KMS-11 (cell line): ENCODE measurements around the gene LTB4R.

ENCODE experiments used
- H2AFZ ChIP-seq: fragments of 200-600 bp; sonication (generic); 2 replicates; pipeline ENCODE4 v1.6.1; 2016; ENCODE audit warnings: antibody characterized with exemption, mixed run types, low read depth
- H3K27ac ChIP-seq: fragments of 200-600 bp; sonication (generic); 2 replicates; pipeline ENCODE4 v1.6.1; 2016; ENCODE audit warnings: mild to moderate bottlenecking, mixed run types
- H3K27me3 ChIP-seq: fragments of 200-600 bp; sonication (generic); 2 replicates; pipeline ENCODE4 v1.6.1; 2017; ENCODE audit warnings: mild to moderate bottlenecking, low read depth, mixed run types, moderate library complexity; ENCODE audit not compliant: insufficient read depth
- H3K36me3 ChIP-seq: fragments of 200-600 bp; sonication (generic); 2 replicates; pipeline ENCODE4 v1.6.1; 2017; ENCODE audit warnings: mild to moderate bottlenecking, mixed run types; ENCODE audit not compliant: insufficient read depth
- H3K4me1 ChIP-seq: fragments of 200-600 bp; sonication (generic); 2 replicates; pipeline ENCODE4 v1.6.1; 2016; ENCODE audit warnings: mild to moderate bottlenecking, low read depth, mixed run types; ENCODE audit not compliant: poor library complexity, severe bottlenecking
- H3K4me2 ChIP-seq: fragments of 200-600 bp; sonication (generic); 2 replicates; pipeline ENCODE4 v1.7.0; 2016; ENCODE audit warnings: mild to moderate bottlenecking, mixed run types
- H3K4me3 ChIP-seq: fragments of 200-600 bp; sonication (generic); IDR thresholded peaks from 2 replicates; pipeline ENCODE4 v1.6.1; 2017; ENCODE audit warnings: low read depth, low read length, mixed read lengths; ENCODE audit not compliant: insufficient read depth
- H3K79me2 ChIP-seq: fragments of 200-600 bp; sonication (generic); 2 replicates; pipeline ENCODE4 v1.6.1; 2016; ENCODE audit warnings: low read depth, mixed run types; ENCODE audit not compliant: insufficient read depth
- H3K9ac ChIP-seq: fragments of 200-600 bp; sonication (generic); 2 replicates; pipeline ENCODE4 v1.6.1; 2016; ENCODE audit warnings: mild to moderate bottlenecking, mixed run types
- H4K20me1 ChIP-seq: fragments of 200-600 bp; sonication (generic); 2 replicates; pipeline ENCODE4 v1.6.1; 2016; ENCODE audit warnings: mild to moderate bottlenecking, mixed run types; ENCODE audit not compliant: insufficient read depth
- TF ChIP-seq, protein P1 (sequence below): fragments of 200-600 bp; sonication (generic); conservative IDR thresholded peaks from 2 replicates; pipeline ENCODE4 v1.6.1; 2017; ENCODE audit warnings: low read depth, mild to moderate bottlenecking, antibody characterized with exemption, low read length, moderate library complexity, mixed read lengths

Gene LTB4R

DNA sequence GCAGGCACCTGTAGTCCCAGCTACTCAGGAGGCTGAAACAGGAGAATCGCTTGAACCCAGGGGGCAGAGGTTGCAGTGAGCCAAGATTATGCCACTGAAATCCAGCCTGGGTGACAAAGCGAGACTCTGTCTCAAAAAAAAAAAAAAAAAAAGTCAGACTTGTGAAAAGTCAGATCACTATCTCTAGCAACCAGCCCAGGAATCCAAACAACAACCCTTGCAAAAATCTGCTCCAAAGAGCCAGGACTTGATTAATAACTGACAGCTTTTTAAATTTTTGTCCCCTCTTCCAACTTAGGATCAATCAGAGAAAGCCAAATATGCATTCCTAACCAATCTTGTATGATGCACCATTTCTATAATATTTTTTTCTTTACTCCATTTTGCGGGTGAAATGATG lies 49.0 kb downstream of the LTB4R start:
- H3K27ac ChIP-seq: no peak overlapping the region
- H3K36me3 ChIP-seq: no peaks in the 10 kb centered on the region
- H3K4me2 ChIP-seq: no peak overlapping the region
- TF ChIP-seq, protein P1, sequence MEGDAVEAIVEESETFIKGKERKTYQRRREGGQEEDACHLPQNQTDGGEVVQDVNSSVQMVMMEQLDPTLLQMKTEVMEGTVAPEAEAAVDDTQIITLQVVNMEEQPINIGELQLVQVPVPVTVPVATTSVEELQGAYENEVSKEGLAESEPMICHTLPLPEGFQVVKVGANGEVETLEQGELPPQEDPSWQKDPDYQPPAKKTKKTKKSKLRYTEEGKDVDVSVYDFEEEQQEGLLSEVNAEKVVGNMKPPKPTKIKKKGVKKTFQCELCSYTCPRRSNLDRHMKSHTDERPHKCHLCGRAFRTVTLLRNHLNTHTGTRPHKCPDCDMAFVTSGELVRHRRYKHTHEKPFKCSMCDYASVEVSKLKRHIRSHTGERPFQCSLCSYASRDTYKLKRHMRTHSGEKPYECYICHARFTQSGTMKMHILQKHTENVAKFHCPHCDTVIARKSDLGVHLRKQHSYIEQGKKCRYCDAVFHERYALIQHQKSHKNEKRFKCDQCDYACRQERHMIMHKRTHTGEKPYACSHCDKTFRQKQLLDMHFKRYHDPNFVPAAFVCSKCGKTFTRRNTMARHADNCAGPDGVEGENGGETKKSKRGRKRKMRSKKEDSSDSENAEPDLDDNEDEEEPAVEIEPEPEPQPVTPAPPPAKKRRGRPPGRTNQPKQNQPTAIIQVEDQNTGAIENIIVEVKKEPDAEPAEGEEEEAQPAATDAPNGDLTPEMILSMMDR: no peak
- no peak overlapping the region for H3K4me3 ChIP-seq
- H3K9ac ChIP-seq: no peak overlapping the region
- H3K4me1 ChIP-seq: peaks cover 5% of the 10 kb centered on the region
- H4K20me1 ChIP-seq: no peaks in the 10 kb centered on the region
- H3K79me2 ChIP-seq: no peaks in the 10 kb centered on the region
- H3K27me3 ChIP-seq: no peaks in the 10 kb centered on the region
- no peak overlapping the region for H2AFZ ChIP-seq

DNA sequence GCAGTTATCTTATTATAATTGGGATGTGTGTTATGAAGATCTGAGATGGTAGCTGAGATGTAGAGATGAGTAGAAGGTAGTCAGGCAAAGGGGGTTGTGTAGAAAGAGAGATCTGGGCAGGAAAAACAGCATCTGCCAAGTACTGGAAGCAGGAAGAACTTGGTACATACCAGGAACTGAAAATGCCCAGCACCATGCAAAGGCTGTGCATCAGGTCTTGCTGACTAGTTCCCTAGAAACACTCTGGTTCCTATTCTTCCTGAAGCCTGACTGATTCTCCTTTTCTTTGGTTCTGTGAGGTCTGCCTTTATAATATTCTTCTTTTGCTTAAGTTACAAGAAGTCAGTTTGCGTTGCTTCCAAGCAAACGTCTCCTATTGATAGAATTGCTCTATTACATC lies 50.0 kb downstream of the LTB4R start:
- H3K4me2 ChIP-seq: no peak overlapping the region
- no peaks in the 10 kb centered on the region for H3K27me3 ChIP-seq
- TF ChIP-seq, protein P1: no peak
- H3K79me2 ChIP-seq: no peaks in the 10 kb centered on the region
- H4K20me1 ChIP-seq: no peaks in the 10 kb centered on the region
- peaks cover 14% of the 10 kb centered on the region for H3K4me1 ChIP-seq
- no peak overlapping the region for H3K9ac ChIP-seq
- H3K27ac ChIP-seq: no peak overlapping the region
- no peak overlapping the region for H2AFZ ChIP-seq
- H3K36me3 ChIP-seq: no peaks in the 10 kb centered on the region
- no peak overlapping the region for H3K4me3 ChIP-seq

DNA sequence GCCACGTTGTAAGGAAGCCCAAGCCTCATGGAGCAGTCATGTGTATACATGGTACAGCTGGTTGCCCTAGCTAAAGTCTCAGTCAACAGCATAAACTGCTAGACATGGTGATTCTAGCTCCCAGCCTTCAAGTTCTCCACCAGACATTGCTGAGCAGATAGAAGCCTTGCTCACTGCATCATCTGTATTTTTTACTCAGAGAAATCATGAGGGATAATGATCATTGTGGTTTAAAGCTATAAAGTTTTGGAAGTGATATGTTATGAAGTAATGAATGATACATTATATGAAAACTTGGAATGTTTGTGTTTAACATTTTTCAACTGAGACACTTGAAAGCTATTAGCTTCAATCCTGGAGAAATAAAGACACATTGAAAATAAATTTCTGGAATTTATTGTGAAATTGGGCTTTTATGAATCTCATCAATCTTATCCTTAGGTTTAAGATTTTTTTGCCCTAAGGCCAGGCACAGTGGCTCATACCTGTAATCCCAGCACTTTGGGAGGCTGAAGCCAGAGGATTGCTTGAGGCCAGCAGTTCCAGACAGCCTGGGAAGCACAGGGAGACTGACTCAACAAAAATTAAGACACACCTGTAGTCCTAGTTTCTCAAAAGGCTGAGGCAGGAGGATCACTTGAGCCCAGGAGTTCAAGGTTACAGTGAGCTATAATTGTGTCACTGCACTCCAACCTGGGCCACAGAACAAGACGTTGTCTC lies 51.1 kb downstream of the LTB4R start:
- no peak overlapping the region for H2AFZ ChIP-seq
- no peak overlapping the region for H3K4me2 ChIP-seq

DNA sequence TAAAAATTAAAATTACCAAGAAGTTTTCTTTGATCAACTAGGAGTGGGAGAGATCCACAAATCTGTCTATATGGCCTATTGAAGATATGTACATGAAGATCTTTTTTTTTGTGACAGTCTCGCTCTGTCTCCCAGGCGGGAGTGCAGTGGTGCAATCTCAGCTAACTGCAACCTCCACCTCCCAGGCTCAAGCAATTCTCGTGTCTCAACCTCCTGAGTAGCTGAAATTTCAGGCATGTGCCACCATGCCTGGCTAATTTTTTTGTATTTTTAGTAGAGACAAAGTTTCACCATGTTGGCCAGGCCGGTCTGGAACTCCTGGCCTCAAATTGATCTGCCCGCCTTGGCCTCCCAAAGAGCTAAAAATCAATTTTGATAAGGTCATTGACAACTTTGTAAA lies 52.1 kb downstream of the LTB4R start:
- Histone ChIP-seq H3K27me3 (no peaks in the 10 kb centered on the region), H3K4me3 (no peak overlapping the region), H3K4me2 (no peak overlapping the region), H3K79me2 (no peaks in the 10 kb centered on the region), H3K27ac (no peak overlapping the region), H3K36me3 (no peaks in the 10 kb centered on the region), H3K4me1 (peaks cover 14% of the 10 kb centered on the region), H4K20me1 (no peaks in the 10 kb centered on the region), H3K9ac (no peak overlapping the region), H2AFZ (no peak overlapping the region)
- TF ChIP-seq, protein P1: no peak

More for the DNA sequence above, 51.1 kb downstream of the LTB4R start:
- Histone ChIP-seq H3K36me3 (no peaks in the 10 kb centered on the region), H3K27me3 (no peaks in the 10 kb centered on the region), H3K4me1 (peaks cover 14% of the 10 kb centered on the region), H4K20me1 (no peaks in the 10 kb centered on the region), H3K79me2 (no peaks in the 10 kb centered on the region), H3K4me3 (no peak overlapping the region), H3K27ac (no peak overlapping the region), H3K9ac (no peak overlapping the region)
- TF ChIP-seq, protein P1: no peak
